B cell (primary cell): ENCODE measurements around the gene STX8.

Source experiments
- CTCF ChIP-seq: fragments of 200-600 bp; IDR thresholded peaks from one replicate; pipeline ENCODE4 v1.8.0; 2022; ENCODE audit warnings: antibody characterized with exemption, mild to moderate bottlenecking
- EZH2 ChIP-seq: IDR thresholded peaks from 2 replicates; pipeline ENCODE4 v1.6.1; 2012; ENCODE audit warnings: borderline replicate concordance, low read depth, mild to moderate bottlenecking, moderate library complexity, low read length; ENCODE audit not compliant: insufficient read depth, poor library complexity, severe bottlenecking

GRCh38 chr17:9221922-9222180, 353.8 kb downstream of the STX8 start:
- TF ChIP-seq CTCF (no peak), EZH2 (no peak)
